ENCODE data around the gene PCDH9. TPM values are rescaled to one million over a fixed set of nuclear protein-coding genes. Genes with fewer than 3 reads are reported as not detected.

Gene PCDH9
- total and polyA plus RNA-seq, 2 of the 13 experiments (the other 11 are each of a cell fraction or from before 2014, with no cell fraction given), result 0.09 TPM; not detected in 1

DNA sequence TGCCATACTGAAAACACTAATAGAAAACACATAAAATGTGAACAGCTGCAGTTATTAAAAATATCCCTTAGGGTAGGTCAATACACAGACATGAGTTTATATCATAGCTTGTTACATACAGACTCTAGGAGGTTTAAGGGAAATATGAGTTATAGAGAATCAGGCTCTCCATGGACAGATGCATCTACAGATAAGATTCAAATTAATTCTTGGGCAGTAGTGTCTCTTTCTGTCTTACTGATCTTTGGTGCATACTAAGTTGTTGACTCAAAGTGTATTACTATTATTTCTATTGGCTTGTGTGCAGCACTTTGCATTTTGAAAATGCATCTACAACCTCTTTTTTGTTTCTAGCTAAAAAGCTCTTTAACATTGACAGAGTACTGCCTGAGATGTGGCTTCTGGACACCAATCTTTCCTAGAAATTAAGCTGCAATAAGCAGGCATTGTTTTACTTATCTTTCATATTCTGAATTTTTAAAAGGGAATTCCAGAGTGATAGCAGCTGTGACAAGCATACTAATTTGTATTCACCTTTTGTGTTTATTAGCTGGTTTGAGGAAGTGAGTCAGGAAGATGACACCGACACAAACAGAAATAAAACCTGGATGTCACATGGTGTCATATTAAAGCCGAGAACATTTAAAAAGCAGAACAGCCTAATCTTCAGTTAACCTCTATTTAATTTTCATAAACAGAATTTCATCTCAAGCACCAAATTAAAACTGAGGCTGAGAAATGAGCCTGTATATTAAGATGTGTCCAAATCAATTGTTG lies 399.0 kb downstream of the PCDH9 start (continued):
- TF ChIP-seq NFAT5 (CRISPR knock-in tag; IDR thresholded peaks at IDR 0.05), result no peak

GRCh38 chr13:66829803-66830202 lies 400.3 kb downstream of the PCDH9 start:
- POLR2A ChIA-PET, result no interaction called here
- no peak for ATAC-seq

More at GRCh38 chr13:66829803-66830202, 400.3 kb downstream of the PCDH9 start:
- intact Hi-C loops (cut with micrococcal nuclease; ENCODE audit: unreplicated experiment), result no loop called here
- CTCF ChIA-PET (ENCODE audit: low intra/inter-chr PET ratio, low total read pairs), result no interaction called here
- Histone ChIP-seq H3K36me3 (replicated peaks in 1 of 2; ENCODE audit: control insufficient read depth in 1 of 2, insufficient read depth in 2 of 2, low read length in 2 of 2) (no peaks in the 10 kb centered on the region), H3K4me3 (replicated peaks in 1 of 3; ENCODE audit: insufficient read depth in 1 of 3, low read depth in 2 of 3, low read length in 3 of 3) (no peak overlapping the region), H3K4me2 (ENCODE audit: low read depth, low read length) (no peak overlapping the region), H3K9me3 (ENCODE audit: low read length) (no peaks in the 10 kb centered on the region), H3K9ac (ENCODE audit: insufficient read depth, low read depth, low read length) (no peak overlapping the region), H3K27ac (ENCODE audit: extremely low read length, insufficient read depth, low read length) (no peak overlapping the region), H2AFZ (ENCODE audit: low read length) (no peak overlapping the region), H3K4me1 (ENCODE audit: insufficient read depth, low read length) (no peaks in the 10 kb centered on the region), H3K79me2 (ENCODE audit: insufficient read depth, low read length) (no peaks in the 10 kb centered on the region), H3K27me3 (ENCODE audit: control insufficient read depth in 1 of 2, insufficient read depth in 2 of 2, low read length in 2 of 2) (no peaks in the 10 kb centered on the region), H4K20me1 (ENCODE audit: insufficient read depth, low read length) (no peaks in the 10 kb centered on the region)
- WGBS (ENCODE audit: low lambda C conversion rate), result 4% methylated on average over 2 of the region's 2 CpGs
- no TSS peak for BruUV-seq (replicated peaks)
- FAIRE-seq (no peak), DNase-seq (ENCODE audit: low spot score) (no peak)
- in situ Hi-C loops (cut with HindIII; ENCODE audit: extremely low pct_ligation_motif_present, low pct_unique_long_range_greater_than_20kb), result no loop called here
- TF ChIP-seq MAFF (IDR thresholded peaks at IDR 0.05; ENCODE audit: low read depth, low read length) (peak; percentile 46; the same call in 1 of the 2 replicates), MAFK (conservative IDR thresholded peaks at IDR 0.05 in 1 of 2, IDR thresholded peaks at IDR 0.05 in 1 of 2; ENCODE audit: low read length in 2 of 2) (peak in 1 of 2 experiments; percentile 78; a peak in 2 of 4 replicates), SPEN (CRISPR knock-in tag; IDR thresholded peaks at IDR 0.05; ENCODE audit: low read depth) (no peak)
